SH-SY5Y (cell line): ENCODE results near the gene CLCA4.

Source experiments
- GATA2 ChIP-seq: IDR thresholded peaks from 2 replicates; pipeline ENCODE4 v1.6.1; 2011; ENCODE audit warnings: mild to moderate bottlenecking, low read depth, low read length
- GATA3 ChIP-seq: IDR thresholded peaks from 2 replicates; pipeline ENCODE4 v1.6.1; 2011; ENCODE audit warnings: low read depth, mild to moderate bottlenecking, low read length, moderate library complexity

GRCh38 chr1:86619313-86619712 lies 72.4 kb downstream of the CLCA4 start:
- no peak for TF ChIP-seq GATA2
- no peak for TF ChIP-seq GATA3
